Upper lobe of right lung (tissue), 1 donor: ENCODE results near the gene ATG16L2. TPM values are rescaled to one million over a fixed set of nuclear protein-coding genes. Genes with fewer than 3 reads are reported as not detected.

ENCODE experiments used
- ATAC-seq: fragments of 200-7000 bp; cut with Tn5 transposase; one replicate; pipeline ENCODE4 v1.9.1; 2020; ENCODE audit warnings: mild to moderate bottlenecking, moderate library complexity
- DNase-seq: peaks from one replicate; pipeline ENCODE4 v3.0.0-alpha.2; 2020
- H3K27ac ChIP-seq: fragments of 200-600 bp; one replicate; pipeline ENCODE4 v1.8.0; 2022
- H3K27me3 ChIP-seq: fragments of 200-600 bp; one replicate; pipeline ENCODE4 v1.8.0; 2022; ENCODE audit warnings: mild to moderate bottlenecking
- H3K36me3 ChIP-seq: fragments of 200-600 bp; one replicate; pipeline ENCODE4 v1.8.0; 2022
- H3K4me1 ChIP-seq: fragments of 200-600 bp; one replicate; pipeline ENCODE4 v1.8.0; 2022
- H3K4me3 ChIP-seq: fragments of 200-600 bp; one replicate; pipeline ENCODE4 v1.8.0; 2022; ENCODE audit warnings: mild to moderate bottlenecking
- H3K9me3 ChIP-seq: fragments of 200-600 bp; one replicate; pipeline ENCODE4 v1.8.0; 2022
- intact Hi-C: fragments of 100-400 bp; cut with DNase I; formaldehyde crosslinking; loops from one replicate; pipeline ENCODE4 v1.11.0; 2022
- total RNA-seq: library from RNA; stranded (reverse); fragmentation: NEBNext Ultra II Directional; extraction: Animal tissue kit (Norgen Biotek cat#: 25700); gene quantifications from one replicate; pipeline ENCODE4 v1.2.1, GENCODE V29; 2021
- TF ChIP-seq, protein P1 (sequence below): fragments of 200-600 bp; IDR thresholded peaks from one replicate; pipeline ENCODE4 v1.8.0; 2022; ENCODE audit warnings: antibody characterized with exemption
- donor health status: DM: no; HTN: yes; CAD: no; lungs with severe emphysema.

Gene ATG16L2
- total RNA-seq, 1 donor from 2014 or later: 77.5 TPM

DNA sequence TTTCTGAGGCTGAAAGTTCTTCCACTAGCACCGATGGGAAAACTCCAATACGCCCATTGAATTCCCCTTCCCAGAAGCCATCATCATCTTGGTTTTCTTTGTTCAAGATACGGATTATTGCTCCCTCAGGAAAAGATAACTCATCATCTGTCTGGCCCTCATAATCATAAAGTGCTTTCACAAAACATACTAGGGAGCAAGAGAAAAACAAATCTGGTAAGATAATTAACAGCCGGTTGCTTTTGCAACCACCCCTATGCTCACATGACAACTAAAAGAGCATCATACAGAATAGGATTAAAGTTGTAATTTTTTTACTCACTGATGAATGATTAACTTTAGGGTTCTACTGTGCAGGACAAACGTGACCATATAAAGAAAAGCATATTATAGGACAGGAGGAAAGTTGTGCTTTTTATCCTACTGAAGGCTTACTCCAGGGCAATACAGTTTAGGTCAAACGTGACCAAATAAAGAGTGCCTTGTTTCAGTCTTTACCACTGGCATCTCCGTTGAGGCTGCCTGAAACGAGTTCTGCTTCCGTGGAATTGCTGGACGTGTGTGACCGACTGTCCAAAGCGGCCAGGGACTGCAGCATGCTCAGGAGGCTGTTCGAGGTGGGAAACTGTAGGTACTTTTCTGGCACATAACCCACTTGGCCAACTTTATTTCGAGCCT, 28.6 kb downstream of the ATG16L2 start:
- DNase-seq: no peak
- intact Hi-C loops: no loop called here
- H3K27me3 ChIP-seq: no peaks in the 10 kb centered on the region
- H3K4me3 ChIP-seq: no peak overlapping the region
- H3K4me1 ChIP-seq: no peaks in the 10 kb centered on the region
- TF ChIP-seq, protein P1, sequence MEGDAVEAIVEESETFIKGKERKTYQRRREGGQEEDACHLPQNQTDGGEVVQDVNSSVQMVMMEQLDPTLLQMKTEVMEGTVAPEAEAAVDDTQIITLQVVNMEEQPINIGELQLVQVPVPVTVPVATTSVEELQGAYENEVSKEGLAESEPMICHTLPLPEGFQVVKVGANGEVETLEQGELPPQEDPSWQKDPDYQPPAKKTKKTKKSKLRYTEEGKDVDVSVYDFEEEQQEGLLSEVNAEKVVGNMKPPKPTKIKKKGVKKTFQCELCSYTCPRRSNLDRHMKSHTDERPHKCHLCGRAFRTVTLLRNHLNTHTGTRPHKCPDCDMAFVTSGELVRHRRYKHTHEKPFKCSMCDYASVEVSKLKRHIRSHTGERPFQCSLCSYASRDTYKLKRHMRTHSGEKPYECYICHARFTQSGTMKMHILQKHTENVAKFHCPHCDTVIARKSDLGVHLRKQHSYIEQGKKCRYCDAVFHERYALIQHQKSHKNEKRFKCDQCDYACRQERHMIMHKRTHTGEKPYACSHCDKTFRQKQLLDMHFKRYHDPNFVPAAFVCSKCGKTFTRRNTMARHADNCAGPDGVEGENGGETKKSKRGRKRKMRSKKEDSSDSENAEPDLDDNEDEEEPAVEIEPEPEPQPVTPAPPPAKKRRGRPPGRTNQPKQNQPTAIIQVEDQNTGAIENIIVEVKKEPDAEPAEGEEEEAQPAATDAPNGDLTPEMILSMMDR: no peak
- peaks cover 65% of the 10 kb centered on the region for H3K36me3 ChIP-seq
- no peak overlapping the region for H3K27ac ChIP-seq
- no peak for ATAC-seq
- H3K9me3 ChIP-seq: no peaks in the 10 kb centered on the region

DNA sequence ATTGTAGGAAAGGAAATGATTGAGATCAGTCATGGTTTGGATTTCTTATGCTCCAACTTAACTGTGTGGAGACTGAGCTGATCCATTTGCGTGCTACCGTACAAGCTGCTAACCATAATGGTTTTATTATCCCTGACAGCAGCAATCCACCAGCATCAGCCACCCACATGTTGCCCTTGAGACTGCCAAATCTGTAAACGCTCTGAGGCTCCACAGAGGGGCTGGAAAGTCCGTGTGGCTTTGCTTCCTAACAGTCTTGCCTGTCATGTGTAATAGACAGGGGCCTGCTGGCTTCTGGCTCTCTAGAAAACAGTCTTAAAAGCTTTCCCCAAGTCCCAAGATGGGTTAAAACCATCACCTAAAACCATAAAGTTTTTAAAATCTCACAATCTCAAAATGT, 30.1 kb downstream of the ATG16L2 start:
- Histone ChIP-seq H3K27ac (no peak overlapping the region), H3K4me1 (no peaks in the 10 kb centered on the region), H3K36me3 (peaks cover 54% of the 10 kb centered on the region), H3K4me3 (no peak overlapping the region), H3K9me3 (no peaks in the 10 kb centered on the region), H3K27me3 (no peaks in the 10 kb centered on the region)
- intact Hi-C loops: no loop called here
- DNase-seq (no peak), ATAC-seq (peak; percentile 49)
- TF ChIP-seq, protein P1: no peak

DNA sequence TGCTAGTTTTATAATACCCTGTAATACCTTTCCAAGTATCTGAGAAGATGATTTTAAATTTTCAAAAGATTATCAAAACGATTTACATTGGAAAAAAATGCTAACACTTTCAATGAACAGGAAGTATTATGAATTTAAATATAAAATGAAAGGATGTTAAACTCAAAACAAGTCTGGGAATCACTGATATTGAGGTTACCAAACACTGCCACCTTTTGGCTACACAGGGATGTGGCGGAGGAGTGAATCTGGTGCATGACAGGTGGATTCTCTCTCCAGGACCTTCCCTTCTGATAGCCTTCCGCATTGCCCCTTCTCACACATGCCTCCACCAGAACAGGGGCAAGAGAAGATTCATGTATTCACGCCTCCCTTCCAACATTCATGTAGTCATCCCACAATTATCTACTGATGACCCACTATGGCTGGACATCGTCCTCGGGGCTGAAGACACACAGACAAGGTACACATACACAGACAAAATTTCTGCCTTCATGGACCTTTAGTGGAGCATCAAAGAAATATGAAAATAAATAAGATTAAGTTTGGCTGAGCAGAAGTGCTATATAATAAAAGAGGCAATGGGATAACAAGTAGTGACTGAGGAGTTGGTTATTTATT, 34.7 kb downstream of the ATG16L2 start:
- peak; percentile 76 for ATAC-seq
- Histone ChIP-seq H3K4me3 (no peak overlapping the region), H3K4me1 (no peaks in the 10 kb centered on the region), H3K27me3 (no peaks in the 10 kb centered on the region), H3K27ac (no peak overlapping the region), H3K36me3 (peaks cover 14% of the 10 kb centered on the region), H3K9me3 (no peaks in the 10 kb centered on the region)
- intact Hi-C loops: no loop called here
- TF ChIP-seq, protein P1: peak; percentile 67
- DNase-seq: no peak

DNA sequence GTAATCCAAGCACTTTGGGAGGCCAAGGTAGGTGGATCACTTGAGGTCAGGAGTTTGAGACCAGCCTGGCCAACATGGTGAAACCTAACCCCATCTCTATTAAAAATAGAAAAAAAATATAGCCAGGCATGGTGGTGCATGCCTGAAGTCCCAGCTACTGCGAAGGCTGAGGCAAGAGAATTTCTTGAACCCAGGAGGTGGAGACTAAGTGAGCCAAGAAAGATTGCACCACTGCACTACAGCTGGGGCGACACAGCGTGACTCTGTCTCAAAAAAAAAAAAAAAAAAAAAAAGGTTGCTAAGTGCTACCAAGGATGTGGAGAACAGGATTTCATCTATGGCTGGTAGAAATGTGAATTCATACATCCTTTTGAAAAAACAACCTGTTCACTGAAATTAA, 36.6 kb downstream of the ATG16L2 start:
- Histone ChIP-seq H3K9me3 (no peaks in the 10 kb centered on the region), H3K27ac (no peak overlapping the region), H3K4me3 (no peak overlapping the region), H3K36me3 (peaks cover 8% of the 10 kb centered on the region), H3K27me3 (no peaks in the 10 kb centered on the region), H3K4me1 (peaks cover under 1% of the 10 kb centered on the region)
- no peak for ATAC-seq
- DNase-seq: no peak
- intact Hi-C loops: no loop called here
- TF ChIP-seq, protein P1: no peak

DNA sequence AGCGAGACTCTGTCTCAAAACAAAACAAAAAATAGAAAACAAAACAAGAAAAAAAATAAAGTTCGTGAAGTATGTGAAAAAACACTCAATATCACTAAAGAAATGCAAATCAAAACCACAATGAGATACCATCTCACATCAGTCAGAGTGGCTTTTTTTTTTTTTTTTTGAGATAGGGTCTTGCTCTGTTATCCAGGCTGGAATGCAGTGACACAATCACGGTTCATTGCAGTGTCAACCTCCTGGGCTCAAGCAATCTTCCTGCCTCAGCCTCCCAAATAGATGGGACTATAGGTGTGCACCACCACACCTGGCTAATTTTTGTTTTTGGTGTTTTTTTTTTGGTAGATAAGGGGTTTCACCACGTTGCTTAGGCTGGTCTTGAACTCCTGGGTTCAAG, 37.5 kb downstream of the ATG16L2 start:
- DNase-seq (no peak), ATAC-seq (no peak)
- Histone ChIP-seq H3K9me3 (no peaks in the 10 kb centered on the region), H3K4me3 (no peak overlapping the region), H3K27me3 (no peaks in the 10 kb centered on the region), H3K36me3 (peaks cover 8% of the 10 kb centered on the region), H3K27ac (no peak overlapping the region), H3K4me1 (peaks cover 10% of the 10 kb centered on the region)
- TF ChIP-seq, protein P1: no peak
- intact Hi-C loops: no loop called here
